T-helper 17 cell (primary cell): ENCODE measurements around the gene NDUFV1. TPM values are rescaled to one million over a fixed set of nuclear protein-coding genes. Genes with fewer than 3 reads are reported as not detected.
A peak's percentile ranks its signal among the peaks of the same experiment; 100 is the strongest.
"Not testable (repeated sequence)": the region's sequence is repeated elsewhere in the genome, so short reads cannot be mapped to it uniquely, and the experiment has no call there.

Experiments
- ATAC-seq: fragments of 150-1000 bp; cut with Tn5 transposase; 2 replicates; pipeline ENCODE4 v1.10.0; 2021; ENCODE audit warnings: mild to moderate bottlenecking, moderate library complexity
- DNase-seq, 3 donors: peaks; one replicate each; pipeline versions ENCODE4 v3.0.0 to v3.0.0-alpha.2; 2020 to 2021
- H3K9me3 ChIP-seq: one replicate; pipeline ENCODE4 v1.7.0; 2013; ENCODE audit warnings: low read length, mild to moderate bottlenecking; ENCODE audit not compliant: control insufficient read depth, poor library complexity, severe bottlenecking
- H3K27ac Mint-ChIP-seq: one replicate; pipeline ENCODE4 v1.8.0; 2022; ENCODE audit warnings: mild to moderate bottlenecking, moderate library complexity, mixed read lengths
- H3K27me3 Mint-ChIP-seq: one replicate; pipeline ENCODE4 v1.8.0; 2022; ENCODE audit warnings: mixed read lengths
- H3K36me3 Mint-ChIP-seq: one replicate; pipeline ENCODE4 v1.8.0; 2022; ENCODE audit warnings: low read depth, mixed read lengths
- H3K4me1 Mint-ChIP-seq: one replicate; pipeline ENCODE4 v1.8.0; 2022; ENCODE audit warnings: mild to moderate bottlenecking, mixed read lengths
- H3K4me3 Mint-ChIP-seq: one replicate; pipeline ENCODE4 v1.8.0; 2022; ENCODE audit warnings: mild to moderate bottlenecking, moderate library complexity, mixed read lengths
- total RNA-seq, 4 donors: library from RNA in 2 of 4; stranded (reverse) in 2 of 4; gene quantifications; one replicate each; pipeline ENCODE4 v1.2.3 and lab custom pipeline; 2022 to 2026

The NDUFV1 gene
- total RNA-seq, 2 donors from 2014 or later = 206 to 239 TPM

- ATAC-seq = no peak
Measured at GRCh38 chr11:67596753-67597300, 9.9 kb upstream of the NDUFV1 start.

GRCh38 chr11:67597458-67597857 lies 9.3 kb upstream of the NDUFV1 start:
- H3K9me3 ChIP-seq, H3K4me1 Mint-ChIP-seq, H3K4me3 Mint-ChIP-seq, ATAC-seq, DNase-seq, H3K36me3 Mint-ChIP-seq, H3K27ac Mint-ChIP-seq: not testable (repeated sequence)
- peaks cover 16% of the 10 kb centered on the region for H3K27me3 Mint-ChIP-seq

More at GRCh38 chr11:67596753-67597300, 9.9 kb upstream of the NDUFV1 start:
- Mint-ChIP-seq H3K4me3 (no peak overlapping the region), H3K4me1 (peaks cover 5% of the 10 kb centered on the region), H3K27ac (no peak overlapping the region), H3K36me3 (no peaks in the 10 kb centered on the region), H3K27me3 (peaks cover 16% of the 10 kb centered on the region)
- no peak for DNase-seq
- no peaks in the 10 kb centered on the region for H3K9me3 ChIP-seq

- H3K4me3 Mint-ChIP-seq, H3K27ac Mint-ChIP-seq, ATAC-seq, H3K36me3 Mint-ChIP-seq, H3K4me1 Mint-ChIP-seq, H3K9me3 ChIP-seq, DNase-seq: not testable (repeated sequence)
- peaks cover 21% of the 10 kb centered on the region for H3K27me3 Mint-ChIP-seq
Measured at GRCh38 chr11:67597963-67598362, 8.8 kb upstream of the NDUFV1 start.

- no peaks in the 10 kb centered on the region for H3K9me3 ChIP-seq
- ATAC-seq (no peak), DNase-seq (no peak)
- no peaks in the 10 kb centered on the region for H3K36me3 Mint-ChIP-seq
- peaks cover 25% of the 10 kb centered on the region for H3K27me3 Mint-ChIP-seq
- no peak overlapping the region for H3K4me3 Mint-ChIP-seq
- H3K27ac Mint-ChIP-seq = no peak overlapping the region
- peaks cover 5% of the 10 kb centered on the region for H3K4me1 Mint-ChIP-seq
Measured at GRCh38 chr11:67599149-67599548, 7.6 kb upstream of the NDUFV1 start.

GRCh38 chr11:67600324-67601029 lies 6.3 kb upstream of the NDUFV1 start:
- H3K9me3 ChIP-seq = no peaks in the 10 kb centered on the region
- Mint-ChIP-seq H3K27me3 (peaks cover 29% of the 10 kb centered on the region), H3K36me3 (no peaks in the 10 kb centered on the region), H3K4me1 (peaks cover 5% of the 10 kb centered on the region), H3K4me3 (no peak overlapping the region), H3K27ac (no peak overlapping the region)
- DNase-seq (no peak), ATAC-seq (no peak)

GRCh38 chr11:67601098-67601497 lies 5.6 kb upstream of the NDUFV1 start:
- H3K4me3 Mint-ChIP-seq = no peak overlapping the region
- H3K4me1 Mint-ChIP-seq = peaks cover 8% of the 10 kb centered on the region
- no peak for ATAC-seq
- no peaks in the 10 kb centered on the region for H3K9me3 ChIP-seq
- no peaks in the 10 kb centered on the region for H3K36me3 Mint-ChIP-seq
- peaks cover 29% of the 10 kb centered on the region for H3K27me3 Mint-ChIP-seq
- H3K27ac Mint-ChIP-seq = no peak overlapping the region
- DNase-seq = no peak

GRCh38 chr11:67604119-67604518 lies 2.6 kb upstream of the NDUFV1 start:
- Mint-ChIP-seq H3K27me3 (peaks cover 29% of the 10 kb centered on the region), H3K4me1 (peaks cover 21% of the 10 kb centered on the region)
- not testable (repeated sequence) for DNase-seq, H3K9me3 ChIP-seq, H3K4me3 Mint-ChIP-seq, ATAC-seq, H3K36me3 Mint-ChIP-seq, H3K27ac Mint-ChIP-seq

GRCh38 chr11:67604815-67605214 lies 1.9 kb upstream of the NDUFV1 start:
- H3K36me3 Mint-ChIP-seq = no peaks in the 10 kb centered on the region
- H3K4me3 Mint-ChIP-seq = no peak overlapping the region
- peaks cover 21% of the 10 kb centered on the region for H3K4me1 Mint-ChIP-seq
- no peak overlapping the region for H3K27ac Mint-ChIP-seq
- no peak for ATAC-seq
- no peak for DNase-seq
- H3K9me3 ChIP-seq = no peaks in the 10 kb centered on the region
- peaks cover 27% of the 10 kb centered on the region for H3K27me3 Mint-ChIP-seq

GRCh38 chr11:67605231-67606011 lies 1.3 kb upstream of the NDUFV1 start:
- no peaks in the 10 kb centered on the region for H3K36me3 Mint-ChIP-seq
- H3K27ac Mint-ChIP-seq = no peak overlapping the region
- ATAC-seq (no peak), DNase-seq (no peak)
- no peaks in the 10 kb centered on the region for H3K9me3 ChIP-seq
- peak overlapping the region; percentile 78 for H3K4me3 Mint-ChIP-seq
- H3K4me1 Mint-ChIP-seq = peaks cover 21% of the 10 kb centered on the region
- peaks cover 21% of the 10 kb centered on the region for H3K27me3 Mint-ChIP-seq

GRCh38 chr11:67606093-67606491 lies 644 bp upstream of the NDUFV1 start:
- H3K4me1 Mint-ChIP-seq = peaks cover 17% of the 10 kb centered on the region
- H3K27me3 Mint-ChIP-seq = peaks cover 14% of the 10 kb centered on the region
- peak overlapping the region; percentile 80 for H3K27ac Mint-ChIP-seq
- ATAC-seq (no peak), DNase-seq (no peak)
- H3K36me3 Mint-ChIP-seq = no peaks in the 10 kb centered on the region
- H3K4me3 Mint-ChIP-seq = peak overlapping the region; percentile 91
- no peaks in the 10 kb centered on the region for H3K9me3 ChIP-seq

GRCh38 chr11:67607507-67607906 lies 771 bp downstream of the NDUFV1 start:
- Mint-ChIP-seq H3K4me1 (peaks cover 17% of the 10 kb centered on the region), H3K36me3 (no peaks in the 10 kb centered on the region), H3K27me3 (peaks cover 12% of the 10 kb centered on the region), H3K27ac (peak overlapping the region; percentile 80), H3K4me3 (peak overlapping the region; percentile 91)
- DNase-seq (no peak), ATAC-seq (no peak)
- H3K9me3 ChIP-seq = no peaks in the 10 kb centered on the region

- H3K27me3 Mint-ChIP-seq = peaks cover 4% of the 10 kb centered on the region
- H3K27ac Mint-ChIP-seq = peak overlapping the region; percentile 9
- no peak for ATAC-seq
Measured at GRCh38 chr11:67608486-67608885, 1.8 kb downstream of the NDUFV1 start.

GRCh38 chr11:67609316-67609715 lies 2.6 kb downstream of the NDUFV1 start:
- H3K4me1 Mint-ChIP-seq = peaks cover 23% of the 10 kb centered on the region
- H3K4me3 Mint-ChIP-seq = no peak overlapping the region
- no peak for DNase-seq
- H3K27me3 Mint-ChIP-seq = peaks cover 2% of the 10 kb centered on the region
- ATAC-seq = no peak
- H3K9me3 ChIP-seq = no peaks in the 10 kb centered on the region
- peak overlapping the region; percentile 9 for H3K27ac Mint-ChIP-seq
- H3K36me3 Mint-ChIP-seq = no peaks in the 10 kb centered on the region

More at GRCh38 chr11:67608486-67608885, 1.8 kb downstream of the NDUFV1 start:
- H3K9me3 ChIP-seq = no peaks in the 10 kb centered on the region
- peak overlapping the region; percentile 41 for H3K4me3 Mint-ChIP-seq
- peaks cover 18% of the 10 kb centered on the region for H3K4me1 Mint-ChIP-seq
- no peak for DNase-seq
- H3K36me3 Mint-ChIP-seq = no peaks in the 10 kb centered on the region
